MM.1S (cell line): ENCODE data around the gene GPR107.
A peak's percentile ranks its signal among the peaks of the same experiment; 100 is the strongest.

Source experiments
- DNase-seq: peaks from one replicate; pipeline ENCODE4 v3.0.0-alpha.2; 2015
- H2AFZ ChIP-seq: fragments of 300-600 bp; sonication (generic); 2 replicates; pipeline ENCODE4 v1.6.0; 2016; ENCODE audit warnings: antibody characterized with exemption, low read length
- H3F3A ChIP-seq: fragments of 300-600 bp; sonication (generic); 2 replicates; pipeline ENCODE4 v1.6.1; 2016; ENCODE audit warnings: mild to moderate bottlenecking, antibody characterized with exemption, low read length, moderate library complexity, mixed read lengths; ENCODE audit not compliant: insufficient read depth
- H3K27ac ChIP-seq: fragments of 300-600 bp; sonication (generic); 2 replicates; pipeline ENCODE4 v1.5.1; 2016; ENCODE audit warnings: mild to moderate bottlenecking, low read length
- H3K27me3 ChIP-seq: fragments of 300-600 bp; sonication (generic); replicated peaks from 2 replicates; pipeline ENCODE4 v1.6.0; 2016; ENCODE audit warnings: low read length; ENCODE audit not compliant: insufficient read depth
- H3K36me3 ChIP-seq: fragments of 300-600 bp; sonication (generic); replicated peaks from 2 replicates; pipeline ENCODE4 v1.6.1; 2016; ENCODE audit warnings: mild to moderate bottlenecking, low read length, mixed read lengths; ENCODE audit not compliant: insufficient read depth
- H3K4me1 ChIP-seq: fragments of 300-600 bp; sonication (generic); 2 replicates; pipeline ENCODE4 v1.6.1; 2016; ENCODE audit warnings: low read length, mixed read lengths
- H3K4me2 ChIP-seq: fragments of 300-600 bp; sonication (generic); 2 replicates; pipeline ENCODE4 v1.6.0; 2016; ENCODE audit warnings: low read depth, low read length
- H3K4me3 ChIP-seq: fragments of 300-600 bp; sonication (generic); 2 replicates; pipeline ENCODE4 v1.5.1; 2016; ENCODE audit warnings: low read length, mixed read lengths
- H3K79me2 ChIP-seq: fragments of 300-600 bp; sonication (generic); 2 replicates; pipeline ENCODE4 v1.6.1; 2016; ENCODE audit warnings: mixed run types, low read length, mixed read lengths
- H3K9ac ChIP-seq: fragments of 300-600 bp; sonication (generic); 2 replicates; pipeline ENCODE4 v1.6.1; 2016; ENCODE audit warnings: low read length, mixed read lengths
- H3K9me2 ChIP-seq: fragments of 300-600 bp; sonication (generic); replicated peaks from 2 replicates; pipeline ENCODE4 v1.6.1; 2016; ENCODE audit warnings: mild to moderate bottlenecking, low read length, mixed read lengths; ENCODE audit not compliant: insufficient read depth
- H3K9me3 ChIP-seq: fragments of 300-600 bp; sonication (generic); replicated peaks from 2 replicates; pipeline ENCODE4 v1.6.1; 2016; ENCODE audit warnings: mild to moderate bottlenecking, low read length, mixed read lengths; ENCODE audit not compliant: insufficient read depth
- H4K20me1 ChIP-seq: fragments of 300-600 bp; sonication (generic); 2 replicates; pipeline ENCODE4 v1.6.1; 2016; ENCODE audit warnings: mild to moderate bottlenecking, low read length, moderate library complexity, mixed read lengths; ENCODE audit not compliant: insufficient read depth
- EZH2 ChIP-seq: fragments of 300-600 bp; sonication (generic); optimal IDR thresholded peaks from 2 replicates; pipeline ENCODE3; 2017; ENCODE audit warnings: low read depth, mild to moderate bottlenecking, antibody characterized with exemption, low read length, mixed read lengths
- EZH2phosphoT487 ChIP-seq: fragments of 300-600 bp; sonication (generic); IDR thresholded peaks from 2 replicates; pipeline ENCODE4 v1.6.1; 2018; ENCODE audit warnings: antibody characterized with exemption, low read length
- TF ChIP-seq, protein P1 (sequence below): fragments of 300-600 bp; sonication (generic); IDR thresholded peaks from 2 replicates; pipeline ENCODE4 v1.5.1; 2016; ENCODE audit warnings: antibody characterized with exemption, low read length, mixed read lengths

Gene GPR107

DNA sequence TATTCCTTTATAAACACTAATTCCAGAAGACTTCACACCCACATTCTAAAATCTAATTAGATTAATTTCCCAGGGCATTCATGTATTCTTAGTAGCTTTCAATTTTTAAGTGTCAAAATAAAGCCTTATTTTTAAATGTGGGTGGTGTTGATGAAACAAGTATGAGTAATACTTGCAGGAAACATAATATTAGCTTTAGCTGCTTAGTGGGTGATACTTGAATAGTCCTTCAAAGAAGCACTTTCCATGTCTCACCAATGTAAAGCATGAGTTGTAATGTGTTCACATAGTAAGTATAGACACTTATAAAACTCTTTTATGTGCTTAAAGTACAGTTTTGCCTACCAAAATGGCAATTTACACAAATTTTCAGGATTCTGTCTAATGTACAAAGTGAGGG, 17.6 kb upstream of the GPR107 start:
- Histone ChIP-seq H3K9me2 (no peaks in the 10 kb centered on the region), H3K9ac (no peak overlapping the region), H4K20me1 (no peaks in the 10 kb centered on the region), H2AFZ (no peak overlapping the region), H3F3A (peaks cover 8% of the 10 kb centered on the region), H3K36me3 (no peaks in the 10 kb centered on the region), H3K27me3 (0 out of 2 replicates have a peak, but pooled peaks cover under 1% of the 10 kb centered on the region), H3K4me2 (no peak overlapping the region), H3K4me1 (peaks cover 17% of the 10 kb centered on the region), H3K27ac (no peak overlapping the region), H3K79me2 (peaks cover 51% of the 10 kb centered on the region), H3K4me3 (no peak overlapping the region), H3K9me3 (no peaks in the 10 kb centered on the region)
- TF ChIP-seq EZH2: no peak
- no peak for DNase-seq

DNA sequence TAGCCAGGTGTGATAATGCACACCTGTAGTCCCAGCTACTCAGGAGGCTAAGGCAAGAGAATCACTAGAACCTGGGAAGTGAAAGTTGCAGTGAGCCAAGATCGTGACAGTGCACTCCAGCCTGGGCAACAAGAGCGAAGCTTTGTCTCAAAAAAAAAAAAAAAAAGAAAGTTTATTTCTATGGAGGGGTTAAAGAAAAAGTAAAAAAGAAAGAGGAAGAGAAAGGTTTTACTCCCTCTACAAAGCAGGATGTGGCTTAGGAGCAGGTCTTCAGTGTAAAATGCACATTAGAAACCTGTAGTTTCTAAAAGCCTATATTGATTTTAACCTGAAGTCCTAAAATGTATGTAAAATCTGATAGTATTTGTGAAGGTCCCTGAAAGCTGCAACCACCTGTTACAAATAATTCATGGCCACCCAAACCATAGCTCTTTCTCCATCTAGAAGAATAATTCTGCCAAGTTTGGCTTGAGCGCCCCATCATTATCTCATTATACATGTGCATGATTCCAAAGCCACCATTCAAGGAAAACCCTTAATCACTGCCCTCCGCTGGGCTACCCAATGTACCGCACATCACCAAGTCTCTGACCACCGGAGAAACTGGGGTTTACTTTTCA, 14.1 kb upstream of the GPR107 start:
- TF ChIP-seq, protein P1, sequence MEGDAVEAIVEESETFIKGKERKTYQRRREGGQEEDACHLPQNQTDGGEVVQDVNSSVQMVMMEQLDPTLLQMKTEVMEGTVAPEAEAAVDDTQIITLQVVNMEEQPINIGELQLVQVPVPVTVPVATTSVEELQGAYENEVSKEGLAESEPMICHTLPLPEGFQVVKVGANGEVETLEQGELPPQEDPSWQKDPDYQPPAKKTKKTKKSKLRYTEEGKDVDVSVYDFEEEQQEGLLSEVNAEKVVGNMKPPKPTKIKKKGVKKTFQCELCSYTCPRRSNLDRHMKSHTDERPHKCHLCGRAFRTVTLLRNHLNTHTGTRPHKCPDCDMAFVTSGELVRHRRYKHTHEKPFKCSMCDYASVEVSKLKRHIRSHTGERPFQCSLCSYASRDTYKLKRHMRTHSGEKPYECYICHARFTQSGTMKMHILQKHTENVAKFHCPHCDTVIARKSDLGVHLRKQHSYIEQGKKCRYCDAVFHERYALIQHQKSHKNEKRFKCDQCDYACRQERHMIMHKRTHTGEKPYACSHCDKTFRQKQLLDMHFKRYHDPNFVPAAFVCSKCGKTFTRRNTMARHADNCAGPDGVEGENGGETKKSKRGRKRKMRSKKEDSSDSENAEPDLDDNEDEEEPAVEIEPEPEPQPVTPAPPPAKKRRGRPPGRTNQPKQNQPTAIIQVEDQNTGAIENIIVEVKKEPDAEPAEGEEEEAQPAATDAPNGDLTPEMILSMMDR: peak; percentile 23; the same call in 1 of the 2 replicates
- TF ChIP-seq EZH2phosphoT487: no peak
- H3K9me3 ChIP-seq: no peaks in the 10 kb centered on the region
- no peaks in the 10 kb centered on the region for H3K36me3 ChIP-seq
- H3F3A ChIP-seq: peaks cover 8% of the 10 kb centered on the region
- H3K4me1 ChIP-seq: peaks cover 25% of the 10 kb centered on the region
- H2AFZ ChIP-seq: no peak overlapping the region
- H3K4me3 ChIP-seq: peak overlapping the region; percentile 26; the same call in 1 of the 2 replicates
- 0 out of 2 replicates have a peak overlapping the region, but pooled peaks have one; percentile 12 for H3K9ac ChIP-seq
- peak; percentile 77 for DNase-seq
- peaks cover 45% of the 10 kb centered on the region for H3K79me2 ChIP-seq
- no peaks in the 10 kb centered on the region for H3K9me2 ChIP-seq
- peaks cover 11% of the 10 kb centered on the region; the same call in 1 of the 2 replicates for H3K27me3 ChIP-seq
- H3K4me2 ChIP-seq: peak overlapping the region; percentile 84
- peak overlapping the region; percentile 39; the same call in 1 of the 2 replicates for H3K27ac ChIP-seq
- H4K20me1 ChIP-seq: no peaks in the 10 kb centered on the region; the same call in 1 of the 2 replicates

DNA sequence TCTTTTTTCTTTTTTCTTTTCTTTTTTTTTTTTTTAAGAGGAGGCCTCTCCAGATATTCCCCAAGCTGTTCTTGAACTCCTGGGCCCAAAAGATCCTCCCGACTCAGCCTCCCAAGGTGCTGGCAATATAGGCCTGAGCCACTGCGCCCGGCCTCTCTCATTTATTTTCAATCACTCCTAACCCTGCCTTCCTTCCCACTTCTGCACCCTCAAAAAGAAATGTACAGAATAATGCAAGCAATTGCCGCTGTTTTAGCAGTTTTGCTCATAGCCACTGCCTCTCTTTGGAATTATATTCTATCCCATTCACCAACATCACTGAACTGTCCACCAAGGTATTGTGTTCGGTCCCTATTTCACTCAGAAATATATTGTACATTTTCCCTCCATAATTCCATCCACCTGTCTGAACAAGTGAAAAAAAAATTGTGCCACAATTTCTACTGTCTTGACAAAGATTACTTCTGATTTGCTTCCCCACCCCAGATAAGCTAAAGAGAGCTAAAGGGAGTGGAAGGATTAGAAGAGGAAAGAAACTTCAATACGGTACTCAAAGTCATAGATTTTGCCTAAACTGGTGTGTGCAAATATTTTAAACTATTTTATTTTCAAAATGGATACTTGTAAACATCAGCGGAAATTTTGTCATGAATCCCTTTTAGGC, 12.6 kb upstream of the GPR107 start:
- no peak for DNase-seq
- H3F3A ChIP-seq: peaks cover 8% of the 10 kb centered on the region
- no peak overlapping the region for H3K9ac ChIP-seq
- no peaks in the 10 kb centered on the region for H3K9me2 ChIP-seq
- TF ChIP-seq, protein P1: no peak
- no peak for TF ChIP-seq EZH2phosphoT487
- TF ChIP-seq EZH2: no peak
- H3K9me3 ChIP-seq: no peaks in the 10 kb centered on the region
- H3K4me2 ChIP-seq: peak overlapping the region; percentile 62; the same call in 1 of the 2 replicates
- no peaks in the 10 kb centered on the region for H3K36me3 ChIP-seq
- H3K4me3 ChIP-seq: no peak overlapping the region
- no peak overlapping the region for H2AFZ ChIP-seq
- H3K4me1 ChIP-seq: peaks cover 25% of the 10 kb centered on the region
- peaks cover 11% of the 10 kb centered on the region; the same call in 1 of the 2 replicates for H3K27me3 ChIP-seq
- no peak overlapping the region for H3K27ac ChIP-seq
- no peaks in the 10 kb centered on the region; the same call in 1 of the 2 replicates for H4K20me1 ChIP-seq
- peaks cover 44% of the 10 kb centered on the region for H3K79me2 ChIP-seq
